Urothelium cell line (cell line): ENCODE measurements around the gene HNRNPAB.
A peak's percentile ranks its signal among the peaks of the same experiment; 100 is the strongest.

Experiments used
- DNase-seq: peaks from one replicate; pipeline ENCODE4 v3.0.0; 2011; ENCODE audit warnings: low spot score, mixed read lengths
- FAIRE-seq: peaks from 2 replicates; lab custom pipeline; 2011; peaks lifted over from hg19 to GRCh38; lab: Jason Lieb, UNC

Gene HNRNPAB

DNA sequence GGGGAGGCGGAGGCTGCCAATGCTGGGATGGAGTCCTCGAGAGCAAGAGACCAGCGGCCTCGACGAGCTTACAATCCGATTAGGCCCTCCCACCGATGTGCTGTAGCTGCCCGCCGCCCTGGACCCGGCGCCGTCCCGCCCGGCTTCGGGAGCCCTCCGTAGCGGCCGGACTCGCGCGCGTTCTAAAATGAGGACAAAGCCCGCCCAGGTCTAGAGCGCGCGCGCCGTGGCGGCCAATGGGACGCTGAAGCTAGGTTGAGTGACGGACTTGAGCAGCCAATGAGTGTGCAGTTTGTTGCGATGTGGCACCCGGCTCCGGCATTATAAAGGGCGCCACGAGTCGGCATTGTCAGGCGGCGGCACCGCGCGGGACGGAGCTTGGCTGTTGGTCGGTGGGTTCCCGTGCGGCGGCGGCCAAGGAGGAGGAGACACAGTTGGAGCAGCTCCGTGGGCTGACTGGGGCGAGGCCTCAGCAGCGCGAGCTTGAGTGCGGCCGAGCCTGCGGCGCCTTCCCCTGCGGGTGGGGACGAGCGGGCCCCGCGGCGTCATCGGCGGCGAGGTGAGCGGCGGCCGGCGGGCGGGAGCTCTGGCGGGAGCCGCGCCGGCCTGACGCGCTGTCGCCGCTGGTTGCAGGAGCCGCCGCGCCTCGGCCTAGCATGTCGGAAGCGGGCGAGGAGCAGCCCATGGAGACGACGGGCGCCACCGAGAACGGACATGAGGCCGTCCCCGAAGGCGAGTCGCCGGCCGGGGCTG lies at the start of gene HNRNPAB:
Gene HNRNPAB (plus strand): TSS at position 352 of the 753 bp plus-strand sequence. CDS start 305 bp downstream, at position 657.
- peak; percentile 97 for DNase-seq
- FAIRE-seq: peak; percentile 89

DNA sequence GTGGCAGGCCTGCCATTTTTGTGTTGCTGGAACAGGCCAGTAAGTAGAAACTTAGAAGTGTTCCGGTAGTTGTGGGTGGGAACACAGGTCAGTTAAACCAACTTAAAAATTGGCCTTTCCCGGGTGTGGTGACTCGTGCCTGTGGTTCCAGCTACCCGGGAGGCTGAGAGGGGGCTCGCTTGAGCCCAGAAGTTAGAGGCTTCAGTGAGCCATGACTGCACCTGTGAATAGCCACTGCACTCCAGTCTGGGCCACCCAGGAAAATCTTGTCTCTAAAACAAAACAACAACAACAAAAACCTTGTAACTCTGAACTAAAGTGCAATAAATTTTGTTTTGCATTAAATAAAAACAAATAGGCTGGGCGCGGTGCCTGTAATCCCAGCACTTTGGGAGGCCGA lies 49.3 kb upstream of the HNRNPAB start:
- DNase-seq (no peak), FAIRE-seq (no peak)

DNA sequence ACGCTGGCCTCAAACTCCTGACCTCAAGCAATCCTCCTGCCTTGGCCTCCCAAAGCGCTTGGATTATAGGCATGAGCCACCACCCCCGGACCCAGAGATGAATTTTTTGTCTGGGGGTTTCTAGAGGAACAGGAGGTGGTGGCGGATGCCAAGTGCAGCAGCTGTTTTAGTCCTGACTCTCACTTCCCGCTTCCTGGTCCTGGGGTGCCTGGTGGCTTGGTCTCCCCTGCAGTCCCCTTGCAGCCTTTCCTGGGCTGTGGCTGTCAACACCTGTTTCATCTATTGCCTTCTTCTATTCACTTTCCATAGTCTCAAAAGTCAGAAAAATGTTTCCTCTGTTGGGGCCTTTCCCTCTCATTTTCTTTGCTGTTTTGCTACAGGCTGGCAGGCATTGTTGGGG lies 44.2 kb upstream of the HNRNPAB start:
- FAIRE-seq (no peak), DNase-seq (no peak)

DNA sequence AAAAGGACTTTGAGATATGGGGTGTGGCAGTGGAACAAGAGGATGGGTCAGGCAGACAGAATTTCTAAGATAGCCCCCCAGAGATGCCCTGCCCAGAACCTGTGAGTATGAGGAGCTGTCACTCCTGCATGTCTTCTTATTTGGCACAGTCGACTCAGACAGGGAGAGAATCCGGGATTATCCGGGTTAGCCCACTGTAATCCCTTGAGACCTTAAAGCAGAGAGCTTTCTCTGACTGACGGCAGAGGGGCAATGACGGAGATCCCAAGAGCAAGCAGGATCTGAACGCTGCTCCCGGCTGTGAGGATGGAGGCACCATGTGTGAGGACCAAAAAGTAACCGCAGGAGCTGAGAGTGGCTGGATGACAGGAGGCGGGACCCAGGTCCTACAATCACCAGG lies 41.9 kb upstream of the HNRNPAB start:
- FAIRE-seq (no peak), DNase-seq (no peak)

DNA sequence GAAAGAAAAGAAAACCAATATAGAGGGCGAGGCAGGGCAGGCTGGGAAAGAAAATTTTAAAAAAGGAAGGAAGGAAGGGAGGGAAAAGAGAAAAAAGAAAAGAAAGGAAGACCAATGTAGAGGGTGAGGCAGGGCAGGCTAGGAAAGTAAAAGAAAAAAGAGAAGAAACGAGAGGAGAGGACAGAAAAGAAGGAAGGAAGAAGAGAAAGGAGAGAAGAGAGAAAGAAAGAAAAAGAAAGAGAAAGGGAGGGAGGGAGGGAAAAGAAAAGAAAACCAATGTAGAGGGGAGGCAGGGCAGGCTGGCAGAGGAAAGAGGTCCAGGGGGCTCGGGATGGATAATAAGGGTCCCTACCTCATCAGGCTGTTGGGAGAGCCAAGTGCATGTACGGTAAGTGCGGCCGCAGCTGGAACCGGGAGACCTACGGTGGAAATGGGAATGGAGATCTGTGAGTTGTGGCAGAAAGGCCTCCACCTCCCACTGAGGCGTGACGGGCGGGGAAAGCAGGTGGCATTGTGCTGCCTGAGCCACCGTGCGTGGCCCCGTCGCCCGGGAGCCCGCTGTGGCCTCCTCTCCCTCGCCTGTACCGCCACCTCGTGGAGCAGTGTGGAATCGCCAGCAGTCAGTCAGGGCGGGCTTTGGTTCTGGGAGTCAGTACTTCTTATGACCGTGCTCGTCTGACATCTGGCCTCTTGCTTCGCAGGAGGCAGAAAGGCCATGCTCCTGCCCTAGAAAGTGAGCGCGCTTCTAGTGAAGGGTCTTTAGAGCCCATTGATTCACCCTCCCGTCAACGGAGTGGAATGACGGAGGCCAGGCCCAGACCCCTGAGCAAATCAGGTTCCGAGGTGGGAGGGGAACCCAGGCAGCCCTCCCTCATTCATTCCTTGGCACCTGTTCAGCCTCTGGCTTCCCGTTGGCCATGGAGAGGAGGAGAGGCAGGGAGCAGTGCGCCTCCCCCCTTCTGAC lies 40.3 kb upstream of the HNRNPAB start:
- peak; percentile 87 for DNase-seq
- peak; percentile 42 for FAIRE-seq

GRCh38 chr5:178165581-178165980 lies 38.8 kb upstream of the HNRNPAB start:
- DNase-seq (no peak), FAIRE-seq (no peak)

- no peak for FAIRE-seq
- no peak for DNase-seq
Observed at GRCh38 chr5:178170455-178170854, 33.9 kb upstream of the HNRNPAB start.

DNA sequence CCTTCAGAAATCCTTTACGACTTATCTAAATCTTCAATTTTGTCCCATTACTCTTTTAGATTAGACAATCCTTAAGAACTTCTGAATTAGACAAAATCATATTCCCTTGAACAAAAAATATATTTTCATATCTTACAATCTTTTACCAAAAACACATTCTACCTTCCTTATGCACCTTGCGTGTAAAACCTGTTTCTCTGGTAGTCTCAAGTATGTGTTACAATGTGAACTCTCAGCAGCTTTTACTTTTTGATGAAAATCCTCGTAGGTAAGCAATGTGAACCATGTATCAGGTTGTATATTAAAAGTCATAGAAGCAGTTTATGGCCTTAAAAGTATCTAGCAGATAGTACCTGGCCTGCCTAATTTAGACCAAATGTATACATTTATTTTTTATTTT lies 29.9 kb upstream of the HNRNPAB start:
- DNase-seq (no peak), FAIRE-seq (no peak)

DNA sequence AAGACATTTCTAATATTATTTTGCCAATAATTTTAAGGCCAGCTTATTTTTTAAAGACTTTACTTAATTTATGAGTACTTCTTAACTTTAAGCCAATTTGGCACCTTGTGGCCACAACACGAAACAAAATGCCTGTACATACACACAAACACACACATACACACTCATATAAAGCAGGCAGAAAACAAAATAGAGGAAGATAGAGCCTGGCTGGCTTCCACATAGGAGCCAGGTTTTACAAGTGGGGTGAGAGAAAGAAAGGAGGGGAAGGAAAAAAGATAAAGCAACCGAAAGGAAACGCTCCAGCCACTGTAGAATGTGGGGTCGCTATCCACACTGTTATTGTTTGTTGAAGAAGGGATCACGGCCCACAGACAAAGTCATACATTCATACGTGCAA lies 27.5 kb upstream of the HNRNPAB start:
- DNase-seq (no peak), FAIRE-seq (no peak)

- no peak for DNase-seq
- no peak for FAIRE-seq
Observed at GRCh38 chr5:178177569-178177968, 26.8 kb upstream of the HNRNPAB start.

DNA sequence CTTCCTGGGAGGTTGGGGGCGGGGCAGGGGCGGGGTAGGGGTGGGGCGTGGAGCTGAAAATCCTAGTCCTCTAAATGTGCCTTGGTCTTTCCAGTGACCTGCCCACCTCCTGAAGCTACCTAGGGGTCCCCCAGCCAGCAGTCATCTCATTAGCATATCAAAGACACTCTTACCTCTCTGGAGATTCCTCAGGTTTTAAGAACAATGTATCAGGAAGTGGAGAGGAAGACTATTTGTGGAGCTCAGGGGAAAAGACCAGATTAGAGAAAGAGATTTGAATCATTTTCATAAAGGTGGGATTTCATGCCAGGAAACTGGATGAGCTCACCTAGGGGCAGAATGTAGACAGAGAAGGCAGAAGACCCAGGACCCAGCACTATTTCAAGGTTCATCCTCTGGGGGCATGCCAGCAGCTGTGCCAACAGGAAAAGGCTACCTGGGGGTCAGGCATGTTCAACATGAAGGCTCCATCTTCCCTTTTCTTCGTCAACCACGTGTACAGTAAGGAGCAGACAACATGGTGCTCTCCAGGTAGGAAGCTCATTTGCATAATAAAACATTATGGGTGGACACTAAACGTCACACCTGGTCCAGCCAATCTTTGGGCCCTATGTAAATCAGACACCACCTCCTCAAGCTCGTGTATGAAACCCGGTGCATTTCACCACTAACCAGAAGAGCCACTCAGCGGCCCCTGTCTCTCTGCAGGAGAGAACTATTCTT lies 24.0 kb upstream of the HNRNPAB start:
- FAIRE-seq (no peak), DNase-seq (no peak)

GRCh38 chr5:178182158-178182876 lies 22.0 kb upstream of the HNRNPAB start:
- no peak for FAIRE-seq
- DNase-seq: no peak

- FAIRE-seq: peak; percentile 23
- no peak for DNase-seq
Observed at GRCh38 chr5:178186427-178186826, 17.9 kb upstream of the HNRNPAB start.

- FAIRE-seq: no peak
- DNase-seq: no peak
Observed at GRCh38 chr5:178187014-178187413, 17.3 kb upstream of the HNRNPAB start, which contains the start of gene GMCL2. Gene GMCL2 (minus strand): TSS chr5:178187371. CDS start chr5:178187299, 72 bp downstream.

- no peak for DNase-seq
- FAIRE-seq: no peak
Observed at GRCh38 chr5:178189433-178189832, 14.9 kb upstream of the HNRNPAB start.

DNA sequence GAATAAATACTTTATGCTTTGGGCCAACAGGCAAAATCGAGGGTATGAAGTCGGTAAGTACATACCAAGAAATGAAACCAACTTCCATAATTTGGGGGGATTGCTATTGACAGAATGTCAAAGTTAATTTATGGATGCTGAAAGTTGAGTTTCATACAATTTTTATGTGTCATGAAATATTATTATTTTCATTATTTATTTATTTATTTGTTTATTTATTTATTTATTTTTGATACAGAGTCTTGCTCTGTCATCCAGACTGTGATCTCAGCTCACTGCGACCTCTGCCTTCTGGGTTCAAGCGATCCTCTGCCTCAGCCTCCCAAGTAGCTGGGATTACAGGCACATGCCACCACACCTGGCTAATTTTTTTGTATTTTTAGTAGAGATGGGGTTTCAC lies 12.7 kb upstream of the HNRNPAB start:
- FAIRE-seq: no peak
- DNase-seq: no peak

- FAIRE-seq: no peak
Observed at GRCh38 chr5:178192244-178192643, 12.1 kb upstream of the HNRNPAB start.

DNA sequence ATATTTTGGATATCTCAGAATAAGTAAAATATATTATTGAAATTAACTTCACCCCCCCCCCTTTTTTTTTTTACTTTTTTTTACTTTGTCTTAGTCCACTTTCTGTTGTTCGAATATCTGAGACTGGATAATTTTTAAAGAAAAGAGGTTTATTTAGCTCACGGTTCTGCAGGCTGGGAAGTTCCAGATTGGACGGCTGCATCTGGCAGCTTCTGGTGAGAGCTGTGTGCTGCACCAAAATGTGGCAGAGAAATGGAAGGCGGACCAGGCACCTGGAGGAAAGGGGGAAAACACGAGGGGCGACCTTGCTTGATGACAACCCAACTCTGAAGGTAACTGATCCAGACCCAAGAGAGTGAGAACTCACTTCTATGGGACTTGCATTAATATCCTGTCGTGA lies 11.5 kb upstream of the HNRNPAB start:
- DNase-seq (no peak), FAIRE-seq (no peak)

More at GRCh38 chr5:178192244-178192643, 12.1 kb upstream of the HNRNPAB start:
- DNase-seq: no peak

DNA sequence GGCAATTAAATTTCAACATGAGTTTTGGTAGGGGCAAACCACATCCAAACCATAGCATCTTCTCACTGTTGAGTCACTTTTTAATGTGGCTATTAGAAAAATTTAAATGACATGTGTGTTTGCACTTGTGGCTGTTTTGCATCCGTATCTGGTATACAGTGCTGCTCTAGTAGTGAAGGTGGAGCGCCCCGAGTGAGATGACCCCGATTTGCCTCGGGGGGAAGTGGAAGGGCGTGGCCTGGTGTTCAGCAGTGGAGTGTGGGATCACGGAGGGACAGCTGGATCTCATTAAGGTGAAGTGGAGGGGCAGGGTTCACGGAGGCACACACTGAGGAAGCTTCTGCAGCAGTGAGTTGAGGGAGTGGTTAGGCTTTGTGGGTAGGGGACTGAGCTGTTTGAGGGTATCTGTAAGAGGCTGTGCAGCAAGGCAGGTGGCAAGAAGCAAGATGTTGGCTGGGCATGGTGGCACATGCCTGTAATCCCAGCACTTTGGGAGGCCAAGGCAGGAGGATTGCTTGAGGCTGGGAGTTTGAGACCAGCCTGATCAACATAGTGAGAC lies 11.0 kb upstream of the HNRNPAB start:
- no peak for DNase-seq
- FAIRE-seq: no peak

GRCh38 chr5:178194026-178194425 lies 10.3 kb upstream of the HNRNPAB start:
- DNase-seq (no peak), FAIRE-seq (no peak)
